A549 (cell line): ENCODE data around the gene CCNI. TPM values are rescaled to one million over a fixed set of nuclear protein-coding genes. Genes with fewer than 3 reads are reported as not detected.

Experiments used
- ATAC-seq, 2 experiments: fragments of 200-7000 bp in 1 of 2; fragments of >200 bp in 1 of 2; cut with Nextera tagmentation in 1 of 2; cut with Tn5 transposase in 1 of 2; 3 replicates each; pipeline versions ENCODE4 v1.8.0 to v1.9.1; 2018 to 2020; ENCODE audit warnings: mild to moderate bottlenecking in 1 of 2, moderate library complexity in 1 of 2
- CTCF ChIA-PET: fragments of 300-600 bp; sonication (Branson Sonifier 250); formaldehyde crosslinking; extraction: SDS; loops from one replicate; lab custom pipeline; 2021; ENCODE audit warnings: antibody characterized with exemption, inconsistent platforms; lab: Yijun Ruan, JAX
- POLR2A ChIA-PET: fragments of 350-600 bp; formaldehyde crosslinking; extraction: SDS; loops from one replicate; lab custom pipeline; 2021; ENCODE audit warnings: antibody characterized with exemption, inconsistent platforms; lab: Yijun Ruan, JAX
- DNase-seq, 2 experiments: peaks; one replicate each; pipeline versions ENCODE4 v3.0.0 to v3.0.0-alpha.2; 2011 to 2016; ENCODE audit warnings: low read depth in 1 of 2, low spot score in 1 of 2
- FAIRE-seq: peaks from 2 replicates; lab custom pipeline; 2011; peaks lifted over from hg19 to GRCh38; lab: Jason Lieb, UNC
- H3K27ac ChIP-seq, 2 experiments: fragments of >200 bp; sonication (Bioruptor Twin); formaldehyde crosslinking; 3 replicates each; pipeline ENCODE4 v1.5.1; 2016 to 2017
- H3K4me1 ChIP-seq: fragments of >200 bp; sonication (Bioruptor Twin); formaldehyde crosslinking; 3 replicates; pipeline ENCODE4 v1.6.1; 2016
- H3K4me2 ChIP-seq: fragments of >200 bp; sonication (Bioruptor Twin); formaldehyde crosslinking; 3 replicates; pipeline ENCODE4 v1.6.1; 2016
- H3K4me3 ChIP-seq: fragments of >200 bp; sonication (Bioruptor Twin); formaldehyde crosslinking; 3 replicates; pipeline ENCODE4 v1.5.1; 2016
- H3K9me3 ChIP-seq: fragments of >200 bp; sonication (Bioruptor Twin); formaldehyde crosslinking; 3 replicates; pipeline ENCODE4 v1.6.1; 2016
- BCL3 ChIP-seq: fragments of >200 bp; sonication (Bioruptor Twin); formaldehyde crosslinking; IDR thresholded peaks from 3 replicates; pipeline ENCODE4 v1.6.1; 2016
- CEBPB ChIP-seq, 2 experiments: fragments of >200 bp in 1 of 2; sonication (Bioruptor Twin) in 1 of 2; formaldehyde crosslinking in 1 of 2; IDR thresholded peaks; 2 replicates each; pipeline ENCODE4 v1.6.1; 2012 to 2016
- CHD4 ChIP-seq: fragments of 200-600 bp; sonication (generic); IDR thresholded peaks from 2 replicates; pipeline ENCODE4 v1.6.1; 2016; ENCODE audit warnings: antibody characterized with exemption, mild to moderate bottlenecking, borderline replicate concordance
- CTCF ChIP-seq: fragments of >200 bp; sonication (Bioruptor Twin); formaldehyde crosslinking; IDR thresholded peaks from 3 replicates; pipeline ENCODE4 v1.5.1; 2016
- ESRRA ChIP-seq: fragments of 150-350 bp; IDR thresholded peaks from 2 replicates; pipeline ENCODE4 v1.6.1; 2014; ENCODE audit warnings: mild to moderate bottlenecking, low read length, borderline replicate concordance
- FOSB ChIP-seq: fragments of 250-450 bp; sonication (Bioruptor Pico); IDR thresholded peaks from 2 replicates; pipeline ENCODE4 v1.5.0; 2020; ENCODE audit warnings: mild to moderate bottlenecking, moderate library complexity
- HOXB13 ChIP-seq: fragments of 250-450 bp; sonication (Bioruptor Pico); IDR thresholded peaks from 2 replicates; pipeline ENCODE4 v1.5.0; 2020; ENCODE audit warnings: low read depth, mild to moderate bottlenecking, moderate library complexity
- PHF8 ChIP-seq: fragments of 200-600 bp; sonication (generic); IDR thresholded peaks from 2 replicates; pipeline ENCODE4 v1.6.1; 2016; ENCODE audit warnings: low read depth, mild to moderate bottlenecking, antibody characterized with exemption, moderate library complexity, borderline replicate concordance
- RAD21 ChIP-seq, 2 experiments: fragments of >200 bp in 1 of 2; sonication (Bioruptor Twin) in 1 of 2; formaldehyde crosslinking in 1 of 2; IDR thresholded peaks in 1 of 2; conservative IDR thresholded peaks in 1 of 2; 2 replicates in 1 of 2; 3 replicates in 1 of 2; pipeline ENCODE4 v1.6.1; 2012 to 2018; ENCODE audit warnings: inconsistent platforms in 1 of 2
- RARB ChIP-seq: fragments of 250-450 bp; sonication (Bioruptor Pico); IDR thresholded peaks from 2 replicates; pipeline ENCODE4 v1.8.0; 2021; ENCODE audit warnings: mild to moderate bottlenecking, moderate library complexity
- REST ChIP-seq: fragments of 200-600 bp; sonication (generic); IDR thresholded peaks from 2 replicates; pipeline ENCODE4 v1.6.1; 2016; ENCODE audit warnings: antibody characterized with exemption, mild to moderate bottlenecking, moderate library complexity
- ZC3H11A ChIP-seq: fragments of 450-650 bp; IDR thresholded peaks from 2 replicates; pipeline ENCODE4 v1.6.1; 2014; ENCODE audit warnings: antibody characterized with exemption, mild to moderate bottlenecking
- ZNF302 ChIP-seq: fragments of 250-450 bp; sonication (Bioruptor Pico); IDR thresholded peaks from 2 replicates; pipeline ENCODE4 v1.9.0; 2021; ENCODE audit warnings: inconsistent platforms, mild to moderate bottlenecking, moderate library complexity
- WGBS: methylation state at CpG from one replicate; pipeline ENCODE4 v1.1.6; 2017; ENCODE audit errors: missing lambda C conversion rate; 5-methylcytosine and 5-hydroxymethylcytosine counted together
- polyA plus RNA-seq, 4 experiments: library from polyadenylated mRNA; depleted of rRNA in 3 of 4; stranded (reverse); fragments of >200 nt; fragmentation: RNase III in 1 of 4; extraction: RNeasy Plus Mini Kit Qiagen cat#74134 plus additional on column Dnase treatment in 1 of 4; gene quantifications; 2 replicates in 3 of 4; 3 replicates in 1 of 4; pipeline ENCODE4 v1.2.3, GENCODE V29; 2011 to 2017

Gene CCNI
- polyA plus RNA-seq, 2 of the 4 experiments (the other 2 are of a cell fraction): 73.8 to 117 TPM

- Histone ChIP-seq H3K9me3 (no peaks in the 10 kb centered on the region), H3K4me2 (peak overlapping the region; percentile 94), H3K4me3 (peak overlapping the region; percentile 81), H3K27ac (no peak overlapping the region; a peak in 1 of 6 replicates), H3K4me1 (peaks cover 26% of the 10 kb centered on the region; the same call in 2 of the 3 replicates)
- DNase-seq (no peak), ATAC-seq (no peak), FAIRE-seq (no peak)
- TF ChIP-seq ZC3H11A (no peak), RAD21 (conservative IDR thresholded peaks at IDR 0.05 in 1 of 2, IDR thresholded peaks at IDR 0.05 in 1 of 2) (no peak), PHF8 (no peak), BCL3 (no peak)
- 34% methylated on average over 5 of the region's 5 CpGs for WGBS
- ChIA-PET CTCF (interaction anchor here (0.9 to 1.0 kb wide), 2 partner anchors 8 to 643 kb away, joined by 3 to 4 read pairs; no protein-coding TSS in a partner anchor), POLR2A (no interaction called here)
Observed at GRCh38 chr4:77073981-77074380, 1.8 kb downstream of the CCNI start.

- ATAC-seq (no peak), FAIRE-seq (no peak), DNase-seq (no peak)
- POLR2A ChIA-PET: no interaction called here
- 33% methylated on average over 3 of the region's 3 CpGs for WGBS
- CTCF ChIA-PET: interaction anchor here (0.9 kb wide), 1 partner anchor 642 kb away, joined by 4 read pairs; no protein-coding TSS in a partner anchor
- TF ChIP-seq ZC3H11A (no peak), RARB (CRISPR knock-in tag) (no peak), PHF8 (no peak), ZNF302 (no peak), ESRRA (no peak), REST (no peak), FOSB (CRISPR knock-in tag) (no peak), CEBPB (IDR thresholded peaks at IDR 0.05) (no peak), BCL3 (no peak), HOXB13 (CRISPR knock-in tag) (no peak), CTCF (no peak), CHD4 (no peak)
- Histone ChIP-seq H3K4me3 (peak overlapping the region; percentile 81; the same call in 1 of the 3 replicates), H3K4me1 (peaks cover 26% of the 10 kb centered on the region; the same call in 2 of the 3 replicates), H3K4me2 (peak overlapping the region; percentile 94), H3K27ac (no peak overlapping the region), H3K9me3 (no peaks in the 10 kb centered on the region)
Observed at GRCh38 chr4:77073106-77073809, 2.5 kb downstream of the CCNI start.
